K562 (cell line): ENCODE data around the gene PARP14. TPM values are rescaled to one million over a fixed set of nuclear protein-coding genes. Genes with fewer than 3 reads are reported as not detected.

ENCODE experiments used
- ATAC-seq: fragments of 200-7000 bp; cut with Tn5 transposase; 3 replicates; pipeline ENCODE4 v1.9.1; 2020; ENCODE audit warnings: moderate library complexity
- BruUV-seq: library from RNA; stranded (reverse); fragments of 400-500 nt; replicated peaks from 2 replicates; lab custom pipeline; 2021; lab: Mats Ljungman, UMichigan
- CTCF ChIA-PET: fragments of 300-600 bp; formaldehyde crosslinking; extraction: SDS; loops from one replicate; lab custom pipeline; 2021; ENCODE audit warnings: low intra/inter-chr PET ratio; lab: Yijun Ruan, JAX
- POLR2A ChIA-PET: fragments of 300-600, 350-650 bp; sonication (Branson Sonifier 250); formaldehyde crosslinking; extraction: SDS; loops from one replicate; lab custom pipeline; 2021; ENCODE audit warnings: antibody characterized with exemption, inconsistent platforms; lab: Yijun Ruan, JAX
- DNase-seq, 4 experiments: peaks; one replicate each; pipeline versions ENCODE4 v3.0.0 to v3.0.0-alpha.2; 2011 to 2018; ENCODE audit warnings: low spot score in 3 of 4, mixed read lengths in 3 of 4; ENCODE audit errors: extremely low read depth in 1 of 4
- FAIRE-seq: peaks from 2 replicates; lab custom pipeline; 2011; peaks lifted over from hg19 to GRCh38; lab: Jason Lieb, UNC
- H2AFZ ChIP-seq: 2 replicates; pipeline ENCODE4 v1.6.0; 2011; ENCODE audit warnings: low read depth, low read length, control low read depth, inconsistent platforms
- H3K27ac ChIP-seq: fragments of 200-600 bp; 3 replicates; pipeline ENCODE4 v1.8.0; 2011; ENCODE audit warnings: low read depth, mild to moderate bottlenecking, control low read depth, inconsistent platforms, low read length, moderate library complexity, mixed read lengths; ENCODE audit errors: extremely low read depth
- H3K27me3 ChIP-seq, 2 experiments: fragments of 300-600 bp in 1 of 2; 2 replicates in 1 of 2; 3 replicates in 1 of 2; pipeline versions ENCODE4 v1.6.0 to v1.8.0; 2011; ENCODE audit warnings: inconsistent platforms in 2 of 2, low read length in 2 of 2, mild to moderate bottlenecking in 1 of 2, mixed read lengths in 1 of 2, moderate library complexity in 1 of 2; ENCODE audit not compliant: control insufficient read depth in 2 of 2, insufficient read depth in 2 of 2
- H3K36me3 ChIP-seq: fragments of 300-600 bp; 3 replicates; pipeline ENCODE4 v1.8.0; 2011; ENCODE audit warnings: mild to moderate bottlenecking, low read length, inconsistent platforms; ENCODE audit not compliant: control insufficient read depth, insufficient read depth
- H3K4me1 ChIP-seq, 2 experiments: fragments of 200-600 bp in 1 of 2; replicated peaks in 1 of 2; 2 replicates in 1 of 2; 3 replicates in 1 of 2; pipeline versions ENCODE4 v1.5.1 to v1.8.0; 2011; ENCODE audit warnings: inconsistent platforms in 2 of 2, low read length in 2 of 2, mild to moderate bottlenecking in 1 of 2, mixed read lengths in 1 of 2, moderate library complexity in 1 of 2; ENCODE audit not compliant: control insufficient read depth in 2 of 2, insufficient read depth in 2 of 2
- H3K4me2 ChIP-seq: 2 replicates; pipeline ENCODE4 v1.6.1; 2011; ENCODE audit warnings: low read length, control low read depth, inconsistent platforms, mixed read lengths; ENCODE audit not compliant: insufficient read depth
- H3K4me3 ChIP-seq: fragments of 200-600 bp; sonication (generic), shearing (Covaris generic); 2 replicates; pipeline ENCODE4 v1.5.1; 2016; ENCODE audit warnings: control low read depth, inconsistent platforms
- H3K79me2 ChIP-seq: fragments of 200-600 bp; 3 replicates; pipeline ENCODE4 v1.8.0; 2011; ENCODE audit warnings: low read length, inconsistent platforms; ENCODE audit not compliant: control insufficient read depth, insufficient read depth
- H3K9ac ChIP-seq, 2 experiments: 2 replicates each; pipeline versions ENCODE4 v1.6.0 to v1.6.1; 2011; ENCODE audit warnings: low read depth in 2 of 2, low read length in 2 of 2, control low read depth in 1 of 2, inconsistent platforms in 1 of 2, mild to moderate bottlenecking in 1 of 2, mixed read lengths in 1 of 2; ENCODE audit not compliant: insufficient read depth in 1 of 2
- H3K9me1 ChIP-seq: one replicate; pipeline ENCODE4 v1.6.0; 2011; ENCODE audit warnings: inconsistent platforms, mild to moderate bottlenecking, low read length, moderate library complexity; ENCODE audit not compliant: control insufficient read depth, insufficient read depth
- H3K9me3 ChIP-seq: replicated peaks from 2 replicates; pipeline ENCODE4 v1.5.1; 2011; ENCODE audit warnings: low read depth, low read length, inconsistent platforms; ENCODE audit not compliant: control insufficient read depth, insufficient read depth
- H4K20me1 ChIP-seq: replicated peaks from 2 replicates; pipeline ENCODE4 v1.6.1; 2011; ENCODE audit warnings: low read length, inconsistent platforms, mixed read lengths; ENCODE audit not compliant: control insufficient read depth, insufficient read depth
- ARNT ChIP-seq, 2 experiments: fragments of 450-650 bp; IDR thresholded peaks; 2 replicates each; pipeline ENCODE4 v1.6.1; 2016; ENCODE audit warnings: mild to moderate bottlenecking in 1 of 2
- CREB1 ChIP-seq, 2 experiments: sonication (generic) in 1 of 2; formaldehyde crosslinking in 1 of 2; IDR thresholded peaks; 2 replicates each; pipeline versions ENCODE4 v1.6.1 to v1.8.0; 2012 to 2022; ENCODE audit warnings: inconsistent platforms in 1 of 2, mild to moderate bottlenecking in 1 of 2, missing genetic modification reagents in 1 of 2, moderate library complexity in 1 of 2
- KAT7 ChIP-seq: sonication (generic); formaldehyde crosslinking; IDR thresholded peaks from 2 replicates; pipeline ENCODE4 v1.8.0; 2022; ENCODE audit warnings: missing genetic modification reagents, mild to moderate bottlenecking, borderline replicate concordance
- KDM4B ChIP-seq, 2 experiments: fragments of 450-650 bp in 1 of 2; sonication (generic) in 1 of 2; IDR thresholded peaks; 2 replicates each; pipeline ENCODE4 v1.6.1; 2016 to 2017; ENCODE audit warnings: borderline replicate concordance in 2 of 2, antibody characterized with exemption in 1 of 2, low read depth in 1 of 2, mild to moderate bottlenecking in 1 of 2
- KHSRP ChIP-seq: fragments of 450-650 bp; IDR thresholded peaks from 2 replicates; pipeline ENCODE4 v1.6.1; 2017
- NELFE ChIP-seq: IDR thresholded peaks from 2 replicates; pipeline ENCODE4 v1.6.1; 2011; ENCODE audit warnings: mild to moderate bottlenecking; ENCODE audit not compliant: insufficient read depth, insufficient read length
- POLR3G ChIP-seq: IDR thresholded peaks from 2 replicates; pipeline ENCODE4 v1.6.1; 2011; ENCODE audit not compliant: insufficient read length, insufficient replicate concordance; ENCODE audit errors: extremely low read depth
- SRSF3 ChIP-seq: fragments of 200-400 bp; formaldehyde crosslinking; IDR thresholded peaks from 2 replicates; pipeline ENCODE4 v1.6.1; 2016; ENCODE audit warnings: mild to moderate bottlenecking, low read length, moderate library complexity; ENCODE audit not compliant: insufficient read depth
- ZFP30 ChIP-seq: fragments of 250-450 bp; sonication (Bioruptor Pico); IDR thresholded peaks from 2 replicates; pipeline ENCODE4 v1.8.0; 2022; ENCODE audit warnings: moderate library complexity, mild to moderate bottlenecking, inconsistent platforms, borderline replicate concordance
- ZNF347 ChIP-seq: fragments of 450-650 bp; formaldehyde crosslinking; IDR thresholded peaks from 2 replicates; pipeline ENCODE4 v1.4.0; 2020; ENCODE audit warnings: low read depth, mild to moderate bottlenecking, moderate library complexity
- ZNF445 ChIP-seq: fragments of 250-450 bp; sonication (Bioruptor Pico); IDR thresholded peaks from 2 replicates; pipeline ENCODE4 v1.4.0; 2020; ENCODE audit warnings: low read depth, mild to moderate bottlenecking, moderate library complexity
- ZSCAN29 ChIP-seq: fragments of 450-650 bp; IDR thresholded peaks from 2 replicates; pipeline ENCODE4 v1.6.1; 2017
- WGBS: fragments of 100-300 bp; shearing (Covaris generic); methylation state at CpG from one replicate; pipeline ENCODE4 v1.1.6; 2016; ENCODE audit warnings: low coverage, mixed read lengths; ENCODE audit not compliant: insufficient coverage; ENCODE audit errors: missing lambda C conversion rate; 5-methylcytosine and 5-hydroxymethylcytosine counted together
- in situ Hi-C: fragments of 300-500 bp; cut with MboI; formaldehyde crosslinking; loops from 4 replicates; pipeline ENCODE4 v1.15.0; 2018; ENCODE audit warnings: inconsistent platforms, mixed read lengths
- intact Hi-C: fragments of 100-400 bp; cut with micrococcal nuclease; formaldehyde crosslinking; loops from 2 replicates; pipeline ENCODE4 v1.14.2; 2022
- polyA plus RNA-seq, 8 experiments: library from polyadenylated mRNA; depleted of rRNA in 4 of 8; stranded (reverse) in 5 of 8; unstranded in 3 of 8; fragments of >200 nt; fragmentation: Nextera tagmentation in 2 of 8; fragmentation: Illumina TruSeq in 1 of 8; extraction: Ambion mirVana in 2 of 8; extraction: Trizol in 1 of 8; gene quantifications; 2 replicates each; pipeline versions ENCODE4 v1.2.1 to v1.2.3, GENCODE V29; 2011 to 2014; ENCODE audit warnings: inconsistent platforms in 1 of 8, missing spikeins in 1 of 8
- total RNA-seq, 7 experiments: library from RNA; depleted of rRNA in 6 of 7; stranded (reverse); fragments of >200 nt in 6 of 7; fragmentation: Illumina TruSeq in 2 of 7; extraction: Trizol in 2 of 7; gene quantifications; 2 replicates each; pipeline versions ENCODE4 v1.2.1 to v1.2.3, GENCODE V29; 2011 to 2021; ENCODE audit warnings: low replicate concordance in 1 of 7
- TF ChIP-seq, protein P1 (sequence below): fragments of 450-650 bp; IDR thresholded peaks from 2 replicates; pipeline ENCODE4 v1.7.0; 2016; ENCODE audit warnings: borderline replicate concordance
- TF ChIP-seq, protein P2 (sequence below): fragments of 200-800 bp; sonication (Bioruptor generic); IDR thresholded peaks from 2 replicates; pipeline ENCODE4 v1.6.1; 2017; ENCODE audit warnings: missing genetic modification characterization, missing compliant biosample characterization

Gene PARP14
- total and polyA plus RNA-seq, 9 of the 15 experiments (the other 6 are each of a cell fraction or from before 2014, with no cell fraction given) = 3.1 to 14.4 (median 9.0) TPM

DNA sequence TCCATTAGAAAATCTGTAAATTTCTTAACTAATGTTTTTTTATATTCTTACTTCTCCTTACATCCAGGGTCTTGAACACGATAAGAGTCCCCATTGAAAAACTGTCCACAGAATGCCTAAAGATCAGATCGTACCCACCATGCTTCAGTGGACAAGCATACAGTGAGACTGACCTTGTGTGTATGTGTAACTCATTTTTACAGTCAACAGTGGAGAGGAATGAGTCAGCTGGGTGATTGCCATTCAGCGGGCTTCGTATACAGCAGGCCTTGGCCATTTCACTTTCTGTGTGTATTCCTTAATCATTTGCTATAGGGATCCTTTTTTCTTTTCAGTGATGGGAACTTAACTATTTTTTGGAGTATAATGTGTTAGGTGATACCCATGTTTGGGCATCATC is 10.6 kb downstream of the PARP14 start:
- ATAC-seq = no peak
- intact Hi-C loops = no loop called here
- H3K36me3 ChIP-seq = peaks cover 20% of the 10 kb centered on the region; the same call in 2 of the 3 replicates

More for the DNA sequence above, 10.6 kb downstream of the PARP14 start:
- Histone ChIP-seq H3K27me3 (no peaks in the 10 kb centered on the region), H3K9me1 (no peaks in the 10 kb centered on the region), H3K79me2 (no peaks in the 10 kb centered on the region), H3K27ac (no peak overlapping the region), H3K9me3 (no peaks in the 10 kb centered on the region), H3K4me3 (no peak overlapping the region), H2AFZ (no peak overlapping the region), H3K4me2 (no peak overlapping the region), H4K20me1 (no peaks in the 10 kb centered on the region), H3K4me1 (no peaks in the 10 kb centered on the region), H3K9ac (no peak overlapping the region)
- POLR2A ChIA-PET = interaction anchor here (0.7 kb wide), 1 partner anchor 29 kb away, joined by 3 read pairs; no protein-coding TSS in a partner anchor
- FAIRE-seq = no peak
- 80% methylated on average over 4 of the region's 4 CpGs for WGBS
- BruUV-seq = no TSS peak
- DNase-seq = no peak
- in situ Hi-C loops = no loop called here
- TF ChIP-seq ZNF445 (CRISPR knock-in tag) (no peak), ZSCAN29 (no peak), KDM4B (IDR thresholded peaks at IDR 0.05; ENCODE audit: borderline replicate concordance in 2 of 2, low read depth in 1 of 2) (no peak), KAT7 (CRISPR knock-in tag) (no peak), ZFP30 (CRISPR knock-in tag) (no peak), POLR3G (no peak), CREB1 (IDR thresholded peaks at IDR 0.05) (no peak), CREB1 (CRISPR knock-in tag; IDR thresholded peaks at IDR 0.05) (no peak), ZNF347 (CRISPR knock-in tag) (no peak), NELFE (no peak), SRSF3 (no peak), ARNT (IDR thresholded peaks at IDR 0.05) (no peak), KHSRP (no peak)
- TF ChIP-seq, protein P1, sequence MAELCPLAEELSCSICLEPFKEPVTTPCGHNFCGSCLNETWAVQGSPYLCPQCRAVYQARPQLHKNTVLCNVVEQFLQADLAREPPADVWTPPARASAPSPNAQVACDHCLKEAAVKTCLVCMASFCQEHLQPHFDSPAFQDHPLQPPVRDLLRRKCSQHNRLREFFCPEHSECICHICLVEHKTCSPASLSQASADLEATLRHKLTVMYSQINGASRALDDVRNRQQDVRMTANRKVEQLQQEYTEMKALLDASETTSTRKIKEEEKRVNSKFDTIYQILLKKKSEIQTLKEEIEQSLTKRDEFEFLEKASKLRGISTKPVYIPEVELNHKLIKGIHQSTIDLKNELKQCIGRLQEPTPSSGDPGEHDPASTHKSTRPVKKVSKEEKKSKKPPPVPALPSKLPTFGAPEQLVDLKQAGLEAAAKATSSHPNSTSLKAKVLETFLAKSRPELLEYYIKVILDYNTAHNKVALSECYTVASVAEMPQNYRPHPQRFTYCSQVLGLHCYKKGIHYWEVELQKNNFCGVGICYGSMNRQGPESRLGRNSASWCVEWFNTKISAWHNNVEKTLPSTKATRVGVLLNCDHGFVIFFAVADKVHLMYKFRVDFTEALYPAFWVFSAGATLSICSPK = no peak
- TF ChIP-seq, protein P2, sequence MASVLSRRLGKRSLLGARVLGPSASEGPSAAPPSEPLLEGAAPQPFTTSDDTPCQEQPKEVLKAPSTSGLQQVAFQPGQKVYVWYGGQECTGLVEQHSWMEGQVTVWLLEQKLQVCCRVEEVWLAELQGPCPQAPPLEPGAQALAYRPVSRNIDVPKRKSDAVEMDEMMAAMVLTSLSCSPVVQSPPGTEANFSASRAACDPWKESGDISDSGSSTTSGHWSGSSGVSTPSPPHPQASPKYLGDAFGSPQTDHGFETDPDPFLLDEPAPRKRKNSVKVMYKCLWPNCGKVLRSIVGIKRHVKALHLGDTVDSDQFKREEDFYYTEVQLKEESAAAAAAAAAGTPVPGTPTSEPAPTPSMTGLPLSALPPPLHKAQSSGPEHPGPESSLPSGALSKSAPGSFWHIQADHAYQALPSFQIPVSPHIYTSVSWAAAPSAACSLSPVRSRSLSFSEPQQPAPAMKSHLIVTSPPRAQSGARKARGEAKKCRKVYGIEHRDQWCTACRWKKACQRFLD (CRISPR knock-in tag) = no peak
- CTCF ChIA-PET = no interaction called here
